K562 (cell line): ENCODE results near the gene CARD9. TPM values are rescaled to one million over a fixed set of nuclear protein-coding genes. Genes with fewer than 3 reads are reported as not detected.
A peak's percentile ranks its signal among the peaks of the same experiment; 100 is the strongest.

Source experiments
- ATAC-seq: fragments of 200-7000 bp; cut with Tn5 transposase; 3 replicates; pipeline ENCODE4 v1.9.1; 2020; ENCODE audit warnings: moderate library complexity
- BruUV-seq: library from RNA; stranded (reverse); fragments of 400-500 nt; replicated peaks from 2 replicates; lab custom pipeline; 2021; lab: Mats Ljungman, UMichigan
- CTCF ChIA-PET: fragments of 300-600 bp; formaldehyde crosslinking; extraction: SDS; loops from one replicate; lab custom pipeline; 2021; ENCODE audit warnings: low intra/inter-chr PET ratio; lab: Yijun Ruan, JAX
- POLR2A ChIA-PET: fragments of 300-600, 350-650 bp; sonication (Branson Sonifier 250); formaldehyde crosslinking; extraction: SDS; loops from one replicate; lab custom pipeline; 2021; ENCODE audit warnings: antibody characterized with exemption, inconsistent platforms; lab: Yijun Ruan, JAX
- DNase-seq, 4 experiments: peaks; one replicate each; pipeline versions ENCODE4 v3.0.0 to v3.0.0-alpha.2; 2011 to 2018; ENCODE audit warnings: low spot score in 3 of 4, mixed read lengths in 3 of 4; ENCODE audit errors: extremely low read depth in 1 of 4
- FAIRE-seq: peaks from 2 replicates; lab custom pipeline; 2011; peaks lifted over from hg19 to GRCh38; lab: Jason Lieb, UNC
- H2AFZ ChIP-seq: 2 replicates; pipeline ENCODE4 v1.6.0; 2011; ENCODE audit warnings: low read depth, low read length, control low read depth, inconsistent platforms
- H3K27ac ChIP-seq: fragments of 200-600 bp; 3 replicates; pipeline ENCODE4 v1.8.0; 2011; ENCODE audit warnings: low read depth, mild to moderate bottlenecking, control low read depth, inconsistent platforms, low read length, moderate library complexity, mixed read lengths; ENCODE audit errors: extremely low read depth
- H3K27me3 ChIP-seq, 2 experiments: fragments of 300-600 bp in 1 of 2; 2 replicates in 1 of 2; 3 replicates in 1 of 2; pipeline versions ENCODE4 v1.6.0 to v1.8.0; 2011; ENCODE audit warnings: inconsistent platforms in 2 of 2, low read length in 2 of 2, mild to moderate bottlenecking in 1 of 2, mixed read lengths in 1 of 2, moderate library complexity in 1 of 2; ENCODE audit not compliant: control insufficient read depth in 2 of 2, insufficient read depth in 2 of 2
- H3K36me3 ChIP-seq: fragments of 300-600 bp; 3 replicates; pipeline ENCODE4 v1.8.0; 2011; ENCODE audit warnings: mild to moderate bottlenecking, low read length, inconsistent platforms; ENCODE audit not compliant: control insufficient read depth, insufficient read depth
- H3K4me1 ChIP-seq, 2 experiments: fragments of 200-600 bp in 1 of 2; replicated peaks in 1 of 2; 2 replicates in 1 of 2; 3 replicates in 1 of 2; pipeline versions ENCODE4 v1.5.1 to v1.8.0; 2011; ENCODE audit warnings: inconsistent platforms in 2 of 2, low read length in 2 of 2, mild to moderate bottlenecking in 1 of 2, mixed read lengths in 1 of 2, moderate library complexity in 1 of 2; ENCODE audit not compliant: control insufficient read depth in 2 of 2, insufficient read depth in 2 of 2
- H3K4me2 ChIP-seq: 2 replicates; pipeline ENCODE4 v1.6.1; 2011; ENCODE audit warnings: low read length, control low read depth, inconsistent platforms, mixed read lengths; ENCODE audit not compliant: insufficient read depth
- H3K4me3 ChIP-seq: fragments of 200-600 bp; sonication (generic), shearing (Covaris generic); 2 replicates; pipeline ENCODE4 v1.5.1; 2016; ENCODE audit warnings: control low read depth, inconsistent platforms
- H3K79me2 ChIP-seq: fragments of 200-600 bp; 3 replicates; pipeline ENCODE4 v1.8.0; 2011; ENCODE audit warnings: low read length, inconsistent platforms; ENCODE audit not compliant: control insufficient read depth, insufficient read depth
- H3K9ac ChIP-seq, 2 experiments: 2 replicates each; pipeline versions ENCODE4 v1.6.0 to v1.6.1; 2011; ENCODE audit warnings: low read depth in 2 of 2, low read length in 2 of 2, control low read depth in 1 of 2, inconsistent platforms in 1 of 2, mild to moderate bottlenecking in 1 of 2, mixed read lengths in 1 of 2; ENCODE audit not compliant: insufficient read depth in 1 of 2
- H3K9me1 ChIP-seq: one replicate; pipeline ENCODE4 v1.6.0; 2011; ENCODE audit warnings: inconsistent platforms, mild to moderate bottlenecking, low read length, moderate library complexity; ENCODE audit not compliant: control insufficient read depth, insufficient read depth
- H3K9me3 ChIP-seq: replicated peaks from 2 replicates; pipeline ENCODE4 v1.5.1; 2011; ENCODE audit warnings: low read depth, low read length, inconsistent platforms; ENCODE audit not compliant: control insufficient read depth, insufficient read depth
- H4K20me1 ChIP-seq: replicated peaks from 2 replicates; pipeline ENCODE4 v1.6.1; 2011; ENCODE audit warnings: low read length, inconsistent platforms, mixed read lengths; ENCODE audit not compliant: control insufficient read depth, insufficient read depth
- CHCHD3 ChIP-seq: fragments of 250-450 bp; sonication (Bioruptor Pico); IDR thresholded peaks from 2 replicates; pipeline ENCODE4 v2.1.2; 2022; ENCODE audit warnings: mild to moderate bottlenecking
- GABPB1 ChIP-seq: sonication (generic); formaldehyde crosslinking; IDR thresholded peaks from 2 replicates; pipeline ENCODE4 v1.8.0; 2022; ENCODE audit warnings: mild to moderate bottlenecking, missing genetic modification reagents
- JUN ChIP-seq, 2 experiments: sonication (generic) in 1 of 2; formaldehyde crosslinking in 1 of 2; IDR thresholded peaks; 2 replicates each; pipeline versions ENCODE4 v1.6.1 to v1.8.0; 2012 to 2022; ENCODE audit warnings: borderline replicate concordance in 2 of 2, mild to moderate bottlenecking in 2 of 2, improper control_type of control experiment in 1 of 2, low read depth in 1 of 2, low read length in 1 of 2, missing genetic modification reagents in 1 of 2
- MAZ ChIP-seq, 2 experiments: fragments of 450-650 bp in 1 of 2; sonication (generic) in 1 of 2; formaldehyde crosslinking; IDR thresholded peaks in 1 of 2; conservative IDR thresholded peaks in 1 of 2; 2 replicates each; pipeline versions ENCODE4 v1.4.0 to v1.5.0; 2020; ENCODE audit warnings: mild to moderate bottlenecking in 1 of 2, missing genetic modification reagents in 1 of 2
- RBFOX2 ChIP-seq: fragments of 200-400 bp; formaldehyde crosslinking; IDR thresholded peaks from 2 replicates; pipeline ENCODE4 v1.6.1; 2017; ENCODE audit warnings: low read depth, mild to moderate bottlenecking, low read length, moderate library complexity
- SETDB1 ChIP-seq: IDR thresholded peaks from one replicate; pipeline ENCODE4 v1.6.1; 2012; ENCODE audit warnings: low read length, control low read depth, inconsistent platforms
- XRCC4 ChIP-seq: IDR thresholded peaks from one replicate; pipeline ENCODE4 v1.6.1; 2011; ENCODE audit not compliant: insufficient read depth, insufficient read length; ENCODE audit errors: extremely low read depth
- ZNF511 ChIP-seq: sonication (generic); formaldehyde crosslinking; IDR thresholded peaks from 2 replicates; pipeline ENCODE4 v1.8.0; 2022; ENCODE audit warnings: mild to moderate bottlenecking, missing genetic modification reagents
- WGBS: fragments of 100-300 bp; shearing (Covaris generic); methylation state at CpG from one replicate; pipeline ENCODE4 v1.1.6; 2016; ENCODE audit warnings: low coverage, mixed read lengths; ENCODE audit not compliant: insufficient coverage; ENCODE audit errors: missing lambda C conversion rate; 5-methylcytosine and 5-hydroxymethylcytosine counted together
- in situ Hi-C: fragments of 300-500 bp; cut with MboI; formaldehyde crosslinking; loops from 4 replicates; pipeline ENCODE4 v1.15.0; 2018; ENCODE audit warnings: inconsistent platforms, mixed read lengths
- intact Hi-C: fragments of 100-400 bp; cut with micrococcal nuclease; formaldehyde crosslinking; loops from 2 replicates; pipeline ENCODE4 v1.14.2; 2022
- polyA plus RNA-seq, 8 experiments: library from polyadenylated mRNA; depleted of rRNA in 4 of 8; stranded (reverse) in 5 of 8; unstranded in 3 of 8; fragments of >200 nt; fragmentation: Nextera tagmentation in 2 of 8; fragmentation: Illumina TruSeq in 1 of 8; extraction: Ambion mirVana in 2 of 8; extraction: Trizol in 1 of 8; gene quantifications; 2 replicates each; pipeline versions ENCODE4 v1.2.1 to v1.2.3, GENCODE V29; 2011 to 2014; ENCODE audit warnings: inconsistent platforms in 1 of 8, missing spikeins in 1 of 8
- total RNA-seq, 7 experiments: library from RNA; depleted of rRNA in 6 of 7; stranded (reverse); fragments of >200 nt in 6 of 7; fragmentation: Illumina TruSeq in 2 of 7; extraction: Trizol in 2 of 7; gene quantifications; 2 replicates each; pipeline versions ENCODE4 v1.2.1 to v1.2.3, GENCODE V29; 2011 to 2021; ENCODE audit warnings: low replicate concordance in 1 of 7

The CARD9 gene
- total and polyA plus RNA-seq, 9 of the 15 experiments (the other 6 are each of a cell fraction or from before 2014, with no cell fraction given), result 1.7 to 53.0 (median 9.7) TPM

GRCh38 chr9:136329211-136329627 lies 44.2 kb downstream of the CARD9 start:
- H3K4me1 ChIP-seq, result peaks cover 4 to 94% of the 10 kb centered on the region in 2 experiments
- H3K27me3 ChIP-seq, result peaks cover 0 to 5% of the 10 kb centered on the region in 2 experiments; a peak in 2 of 5 replicates
- ChIA-PET POLR2A (no interaction called here), CTCF (no interaction called here)
- no peak overlapping the region for H3K27ac ChIP-seq
- H2AFZ ChIP-seq, result no peak overlapping the region
- intact Hi-C loops (no loop called here), in situ Hi-C loops (loop anchor here (25.0 kb wide), 1 partner anchor 308 kb away; no protein-coding TSS in a partner anchor)
- H3K4me2 ChIP-seq, result no peak overlapping the region
- no peak for ATAC-seq
- no peak for DNase-seq
- H3K9ac ChIP-seq, result peak overlapping the region in 1 of 2 experiments; percentile 88; a peak in 2 of 4 replicates
- TF ChIP-seq GABPB1 (CRISPR knock-in tag), result no peak
- no peak for TF ChIP-seq SETDB1
- TF ChIP-seq CHCHD3, result no peak
- TF ChIP-seq MAZ (CRISPR knock-in tag; conservative IDR thresholded peaks at IDR 0.05 in 1 of 2, IDR thresholded peaks at IDR 0.05 in 1 of 2), result no peak
- TF ChIP-seq JUN (IDR thresholded peaks at IDR 0.05; ENCODE audit: borderline replicate concordance, low read depth, low read length), result no peak
- no peak for TF ChIP-seq JUN (CRISPR knock-in tag; IDR thresholded peaks at IDR 0.05; ENCODE audit: borderline replicate concordance)
- no peak for TF ChIP-seq XRCC4
- TF ChIP-seq ZNF511, result no peak
- TF ChIP-seq RBFOX2, result peak; percentile 53; the same call in 1 of the 2 replicates
- FAIRE-seq, result no peak
- 64% methylated on average over 10 of the region's 19 CpGs for WGBS
- peaks cover 15% of the 10 kb centered on the region for H3K79me2 ChIP-seq
- H3K9me1 ChIP-seq, result no peaks in the 10 kb centered on the region
- H3K9me3 ChIP-seq, result no peaks in the 10 kb centered on the region
- 0 out of 2 replicates have a peak overlapping the region, but pooled peaks have one; percentile 52 for H3K4me3 ChIP-seq
- no peaks in the 10 kb centered on the region for H3K36me3 ChIP-seq
- no peaks in the 10 kb centered on the region for H4K20me1 ChIP-seq
- no TSS peak for BruUV-seq
